OCI-LY3 (cell line): ENCODE data around the gene EPHA6.

Experiments
- EZH2phosphoT487 ChIP-seq: fragments of 200-600 bp; shearing (Covaris generic); IDR thresholded peaks from 2 replicates; pipeline ENCODE4 v1.6.1; 2018; ENCODE audit warnings: antibody characterized with exemption, mixed run types, low read depth
- TF ChIP-seq, protein P1 (sequence below): fragments of 200-600, 300-600 bp; sonication (generic); IDR thresholded peaks from 2 replicates; pipeline ENCODE4 v1.5.1; 2014; ENCODE audit warnings: antibody characterized with exemption, low read length, low read depth

DNA sequence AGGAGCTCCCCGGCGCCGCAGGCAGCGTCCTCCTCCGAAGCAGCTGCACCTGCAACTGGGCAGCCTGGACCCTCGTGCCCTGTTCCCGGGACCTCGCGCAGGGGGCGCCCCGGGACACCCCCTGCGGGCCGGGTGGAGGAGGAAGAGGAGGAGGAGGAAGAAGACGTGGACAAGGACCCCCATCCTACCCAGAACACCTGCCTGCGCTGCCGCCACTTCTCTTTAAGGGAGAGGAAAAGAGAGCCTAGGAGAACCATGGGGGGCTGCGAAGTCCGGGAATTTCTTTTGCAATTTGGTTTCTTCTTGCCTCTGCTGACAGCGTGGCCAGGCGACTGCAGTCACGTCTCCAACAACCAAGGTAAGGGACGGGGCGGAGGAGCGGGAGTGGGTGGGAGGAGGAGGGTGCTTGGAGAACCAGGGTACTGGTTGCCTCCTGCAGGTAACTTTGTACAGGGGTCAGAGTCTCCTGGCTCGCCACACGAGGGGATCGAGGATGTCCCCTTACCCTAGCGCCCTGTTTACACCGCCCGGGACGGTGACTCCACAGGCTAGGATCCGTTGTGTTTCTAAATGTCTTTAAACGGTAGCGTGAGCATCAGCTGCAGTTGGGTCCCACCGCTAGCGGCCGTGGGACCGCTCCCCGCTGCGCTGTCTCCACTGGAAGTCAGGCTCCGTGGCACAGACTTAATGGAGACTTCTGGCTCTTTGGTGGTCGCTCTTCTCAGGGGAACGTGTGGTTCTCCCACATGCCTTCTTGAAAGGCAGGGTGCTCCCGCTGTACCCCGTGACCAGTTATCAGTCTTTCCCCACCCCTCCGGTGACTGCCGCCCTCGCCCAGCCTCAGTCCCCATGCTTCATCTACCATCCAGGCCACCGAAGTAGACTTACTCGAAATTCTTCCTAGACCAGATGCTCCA lies 515 bp downstream of the EPHA6 start:
- TF ChIP-seq, protein P1, sequence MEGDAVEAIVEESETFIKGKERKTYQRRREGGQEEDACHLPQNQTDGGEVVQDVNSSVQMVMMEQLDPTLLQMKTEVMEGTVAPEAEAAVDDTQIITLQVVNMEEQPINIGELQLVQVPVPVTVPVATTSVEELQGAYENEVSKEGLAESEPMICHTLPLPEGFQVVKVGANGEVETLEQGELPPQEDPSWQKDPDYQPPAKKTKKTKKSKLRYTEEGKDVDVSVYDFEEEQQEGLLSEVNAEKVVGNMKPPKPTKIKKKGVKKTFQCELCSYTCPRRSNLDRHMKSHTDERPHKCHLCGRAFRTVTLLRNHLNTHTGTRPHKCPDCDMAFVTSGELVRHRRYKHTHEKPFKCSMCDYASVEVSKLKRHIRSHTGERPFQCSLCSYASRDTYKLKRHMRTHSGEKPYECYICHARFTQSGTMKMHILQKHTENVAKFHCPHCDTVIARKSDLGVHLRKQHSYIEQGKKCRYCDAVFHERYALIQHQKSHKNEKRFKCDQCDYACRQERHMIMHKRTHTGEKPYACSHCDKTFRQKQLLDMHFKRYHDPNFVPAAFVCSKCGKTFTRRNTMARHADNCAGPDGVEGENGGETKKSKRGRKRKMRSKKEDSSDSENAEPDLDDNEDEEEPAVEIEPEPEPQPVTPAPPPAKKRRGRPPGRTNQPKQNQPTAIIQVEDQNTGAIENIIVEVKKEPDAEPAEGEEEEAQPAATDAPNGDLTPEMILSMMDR: no peak
- TF ChIP-seq EZH2phosphoT487: no peak
